ENCODE data around the gene IL32.

Gene IL32

GRCh38 chr16:3025032-3026002 is 40.1 kb upstream of the IL32 start:
- no peak overlapping the region for H3K4me3 ChIP-seq (ENCODE audit: low read length)
- no peak for DNase-seq (ENCODE audit: low read depth)
- TF ChIP-seq CTCF (conservative IDR thresholded peaks at IDR 0.05; ENCODE audit: low read length): no peak

- no peak for TF ChIP-seq CTCF (conservative IDR thresholded peaks at IDR 0.05; ENCODE audit: low read length)
- DNase-seq (ENCODE audit: low read depth): no peak
- H3K4me3 ChIP-seq (ENCODE audit: low read length): no peak overlapping the region
Observed at GRCh38 chr16:3026003-3026378, 39.4 kb upstream of the IL32 start.

DNA sequence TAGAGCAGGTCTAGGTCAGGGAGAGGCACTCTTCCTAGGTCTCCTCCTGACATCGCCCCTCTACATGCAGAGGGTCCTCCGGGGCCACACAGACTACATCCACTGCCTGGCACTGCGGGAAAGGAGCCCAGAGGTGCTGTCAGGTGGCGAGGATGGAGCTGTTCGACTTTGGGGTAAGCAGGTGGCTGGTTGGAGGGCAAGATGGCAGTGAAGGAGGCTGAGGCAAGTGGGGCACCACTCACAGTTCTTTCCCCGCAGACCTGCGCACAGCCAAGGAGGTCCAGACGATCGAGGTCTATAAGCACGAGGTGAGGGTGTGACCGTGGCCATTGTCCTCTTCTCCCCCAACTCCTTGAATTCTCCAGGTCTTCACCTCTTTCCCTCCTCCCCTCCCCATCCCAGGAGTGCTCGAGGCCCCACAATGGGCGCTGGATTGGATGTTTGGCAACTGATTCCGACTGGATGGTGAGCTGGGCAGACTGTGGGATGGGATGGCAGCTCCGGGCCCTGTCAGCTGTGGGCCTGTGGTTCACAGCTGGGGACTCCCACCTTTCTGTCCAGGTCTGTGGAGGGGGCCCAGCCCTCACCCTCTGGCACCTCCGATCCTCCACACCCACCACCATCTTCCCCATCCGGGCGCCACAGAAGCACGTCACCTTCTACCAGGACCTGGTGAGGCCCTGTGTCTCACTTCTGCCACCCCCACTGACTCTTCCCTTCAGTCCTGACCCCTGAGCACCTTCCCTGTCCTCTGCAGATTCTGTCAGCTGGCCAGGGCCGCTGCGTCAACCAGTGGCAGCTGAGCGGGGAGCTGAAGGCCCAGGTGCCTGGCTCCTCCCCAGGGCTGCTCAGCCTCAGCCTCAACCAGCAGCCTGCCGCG is 38.6 kb upstream of the IL32 start:
- H3K4me3 ChIP-seq (ENCODE audit: low read length): no peak overlapping the region
- no peak for DNase-seq (ENCODE audit: low read depth)
- TF ChIP-seq CTCF (conservative IDR thresholded peaks at IDR 0.05; ENCODE audit: low read length): no peak

DNA sequence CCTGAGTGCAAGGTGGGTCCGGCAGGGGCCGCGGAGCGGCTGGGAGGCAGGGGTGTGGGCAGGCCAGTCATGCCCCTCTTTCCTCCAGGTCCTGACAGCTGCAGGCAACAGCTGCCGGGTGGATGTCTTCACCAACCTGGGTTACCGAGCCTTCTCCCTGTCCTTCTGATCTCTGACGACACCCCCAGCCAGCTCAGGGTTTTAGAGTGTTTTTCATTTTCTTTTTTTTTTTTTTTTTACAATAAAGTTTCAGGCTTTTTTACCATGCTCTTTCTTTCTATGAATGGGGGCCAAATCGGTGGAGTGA is 38.0 kb upstream of the IL32 start:
- no peak for TF ChIP-seq CTCF (conservative IDR thresholded peaks at IDR 0.05; ENCODE audit: low read length)
- DNase-seq (ENCODE audit: low read depth): no peak
- no peak overlapping the region for H3K4me3 ChIP-seq (ENCODE audit: low read length)

DNA sequence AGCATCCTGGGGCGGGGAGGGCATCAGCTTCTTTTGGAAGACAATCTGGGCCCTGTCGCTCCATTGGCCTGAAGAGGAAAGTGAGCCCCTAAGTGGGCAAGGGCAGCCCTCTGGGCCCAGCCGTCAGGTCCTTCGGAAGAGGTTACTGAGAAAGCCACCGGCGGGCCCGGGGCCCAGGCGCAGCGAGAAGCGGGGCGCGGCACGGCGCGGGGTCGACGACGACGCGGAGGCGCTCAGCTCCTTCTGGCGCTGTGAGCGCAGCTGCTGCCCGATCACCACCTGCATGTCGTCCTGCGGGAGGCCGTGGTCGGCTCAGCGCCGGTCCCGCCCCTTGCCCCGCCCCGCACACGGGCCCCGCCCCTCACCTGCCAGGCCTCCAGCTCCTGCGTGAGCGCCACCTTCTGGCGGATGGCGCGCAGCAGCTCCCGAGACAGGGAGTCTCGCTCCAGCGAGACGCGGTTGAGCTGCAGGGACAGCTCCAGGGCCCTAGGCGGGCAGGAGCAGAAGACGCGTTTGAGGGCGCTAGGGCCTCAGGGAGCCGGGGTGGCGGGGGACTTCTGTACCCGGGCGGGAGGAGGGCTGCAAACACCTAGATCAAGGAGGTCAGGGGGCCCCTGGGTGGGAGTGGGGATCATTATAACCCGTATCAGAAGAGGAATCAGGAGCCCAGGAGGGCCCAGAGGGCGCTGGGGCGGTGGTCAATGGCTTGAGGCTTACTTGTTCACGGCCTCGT is 37.3 kb upstream of the IL32 start:
- TF ChIP-seq CTCF (conservative IDR thresholded peaks at IDR 0.05; ENCODE audit: low read length): peak; percentile 51
- DNase-seq (ENCODE audit: low read depth): peak; percentile 46
- H3K4me3 ChIP-seq (ENCODE audit: low read length): no peak overlapping the region

DNA sequence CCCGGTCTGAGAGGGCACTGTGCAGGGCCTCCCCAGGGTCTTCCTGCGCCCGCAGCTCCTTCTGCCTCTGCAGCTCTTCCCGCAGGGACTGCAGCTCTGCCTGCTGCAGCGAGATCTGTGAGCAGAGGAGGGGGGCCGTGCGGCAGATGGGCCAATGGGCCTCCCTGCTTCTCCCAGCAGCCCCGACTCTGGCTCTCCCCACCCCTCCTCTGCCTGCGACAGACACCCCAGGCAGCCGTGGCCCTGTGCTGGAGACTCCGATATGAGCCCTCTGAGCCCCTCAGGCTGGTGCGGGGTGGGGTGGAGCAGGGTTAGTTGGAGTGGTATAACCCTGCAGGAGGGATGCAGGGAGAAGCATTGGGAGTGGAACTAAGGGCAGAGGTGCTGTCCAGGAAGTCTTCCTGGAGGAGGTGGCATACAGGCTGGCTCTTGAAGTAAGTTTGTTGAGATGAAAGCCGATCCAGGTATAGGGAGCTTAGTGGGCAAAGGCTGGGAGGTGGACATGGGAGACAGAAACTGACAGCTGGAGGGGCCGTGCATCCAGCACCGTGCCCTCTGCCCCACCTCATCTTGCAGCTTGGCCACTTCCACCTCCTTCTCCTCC is 36.6 kb upstream of the IL32 start:
- H3K4me3 ChIP-seq (ENCODE audit: low read length): no peak overlapping the region
- TF ChIP-seq CTCF (conservative IDR thresholded peaks at IDR 0.05; ENCODE audit: low read length): no peak
- DNase-seq (ENCODE audit: low read depth): no peak
